ENCODE data around the gene PCLO.
"Not testable (repeated sequence)": the region's sequence is repeated elsewhere in the genome, so short reads cannot be mapped to it uniquely, and the experiment has no call there.

PCLO gene

GRCh38 chr7:83141927-83142326, 20.8 kb downstream of the PCLO start:
- DNase-seq (ENCODE audit: low spot score) = no peak

GRCh38 chr7:83130623-83131545, 31.8 kb downstream of the PCLO start:
- DNase-seq (ENCODE audit: low spot score) = no peak

GRCh38 chr7:83130191-83130590, 32.5 kb downstream of the PCLO start:
- no peak for DNase-seq (ENCODE audit: low spot score)

GRCh38 chr7:83119494-83119893, 43.2 kb downstream of the PCLO start:
- DNase-seq (ENCODE audit: low spot score) = no peak

- DNase-seq (ENCODE audit: low spot score) = no peak
Observed at GRCh38 chr7:83119026-83119382, 43.7 kb downstream of the PCLO start.

- no peak for DNase-seq (ENCODE audit: low spot score)
Observed at GRCh38 chr7:83118347-83119025, 44.2 kb downstream of the PCLO start.

GRCh38 chr7:83117466-83117865, 45.2 kb downstream of the PCLO start:
- DNase-seq (ENCODE audit: low spot score) = no peak

GRCh38 chr7:83111391-83111790, 51.3 kb downstream of the PCLO start:
- no peak for DNase-seq (ENCODE audit: low spot score)

GRCh38 chr7:83109352-83109751, 53.3 kb downstream of the PCLO start:
- DNase-seq (ENCODE audit: low spot score) = no peak

- DNase-seq (ENCODE audit: low spot score) = no peak
Observed at GRCh38 chr7:83105948-83106347, 56.7 kb downstream of the PCLO start.

- DNase-seq (ENCODE audit: low spot score) = no peak
Observed at GRCh38 chr7:83105063-83105462, 57.6 kb downstream of the PCLO start.

- DNase-seq (ENCODE audit: low spot score) = no peak
Observed at GRCh38 chr7:83101530-83101929, 61.2 kb downstream of the PCLO start.

- no peak for DNase-seq (ENCODE audit: low spot score)
Observed at GRCh38 chr7:83096065-83096580, 66.6 kb downstream of the PCLO start.

GRCh38 chr7:83085299-83085698, 77.4 kb downstream of the PCLO start:
- DNase-seq (ENCODE audit: low spot score) = no peak

- not testable (repeated sequence) for DNase-seq (ENCODE audit: low spot score)
Observed at GRCh38 chr7:83079879-83080278, 82.8 kb downstream of the PCLO start.

- DNase-seq (ENCODE audit: low spot score) = no peak
Observed at GRCh38 chr7:83077328-83077727, 85.4 kb downstream of the PCLO start.

GRCh38 chr7:83072576-83073517, 89.8 kb downstream of the PCLO start:
- no peak for DNase-seq (ENCODE audit: low spot score)

- DNase-seq (ENCODE audit: low spot score) = no peak
Observed at GRCh38 chr7:83065714-83066113, 97.0 kb downstream of the PCLO start.

GRCh38 chr7:83060218-83060617, 102.5 kb downstream of the PCLO start:
- no peak for DNase-seq (ENCODE audit: low spot score)

- DNase-seq (ENCODE audit: low spot score) = no peak
Observed at GRCh38 chr7:83058667-83059066, 104.0 kb downstream of the PCLO start.

- no peak for DNase-seq (ENCODE audit: low spot score)
Observed at GRCh38 chr7:83055197-83055596, 107.5 kb downstream of the PCLO start.

- no peak for DNase-seq (ENCODE audit: low spot score)
Observed at GRCh38 chr7:83054472-83054871, 108.2 kb downstream of the PCLO start.

Measured in activated CD4-positive, alpha-beta T cell treated with anti-CD3 and anti-CD28 coated beads, Interleukin-2, Interleukin-4, amounts not matched to agents 100 ng/mL and 50 ng/mL, durations not matched to agents 16 hours and 8 hours (primary cell).